ENCODE data around the gene NMT2.

NMT2 gene

DNA sequence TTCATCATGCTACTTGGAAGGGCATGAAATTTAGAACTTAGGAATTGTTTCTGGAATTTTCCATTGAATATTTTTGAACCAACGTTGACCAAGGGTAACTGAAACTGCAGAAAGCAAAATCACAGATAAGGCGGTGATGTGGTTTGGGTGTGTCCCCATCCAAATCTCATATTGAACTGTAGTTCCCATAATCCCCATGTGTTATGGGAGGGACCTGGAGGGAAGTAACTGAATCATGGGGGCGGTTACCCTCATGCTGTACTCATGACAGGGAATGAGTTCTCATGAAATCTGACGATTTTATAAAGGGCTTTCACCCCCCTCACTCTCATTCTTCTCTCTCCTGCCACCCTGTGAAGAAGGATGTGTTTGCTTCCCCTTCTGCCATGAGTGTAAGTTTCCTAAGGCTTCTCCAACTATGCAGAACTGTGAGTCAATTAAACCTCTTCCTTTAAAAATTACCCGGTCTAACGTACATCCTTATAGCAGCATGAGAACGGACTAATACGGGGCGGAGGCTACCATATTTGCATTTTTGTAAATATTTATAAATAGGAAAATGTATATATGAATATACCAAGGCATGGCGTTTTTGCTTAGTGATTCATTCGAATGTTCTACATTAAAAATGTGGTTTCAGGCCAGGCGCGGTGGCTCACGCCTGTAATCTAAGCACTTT, 12.4 kb downstream of the NMT2 start:
- TF ChIP-seq POLR2AphosphoS5 (IDR thresholded peaks at IDR 0.05; ENCODE audit: borderline replicate concordance, low read depth, low read length), result no peak
- no peak for DNase-seq (ENCODE audit: low read depth, low spot score)
- no peaks in the 10 kb centered on the region for H3K9me3 ChIP-seq (ENCODE audit: low read depth, low read length)
- no peak overlapping the region for H3K27ac ChIP-seq
- no peak overlapping the region for H3K4me3 ChIP-seq
- H3K9ac ChIP-seq (ENCODE audit: insufficient read length), result no peak overlapping the region
- H3K36me3 ChIP-seq (ENCODE audit: insufficient read depth, low read length), result no peaks in the 10 kb centered on the region

GRCh38 chr10:15152556-15152955, 15.9 kb downstream of the NMT2 start:
- no peaks in the 10 kb centered on the region for H3K9me3 ChIP-seq (ENCODE audit: low read depth, low read length)
- TF ChIP-seq FOXP2 (optimal IDR thresholded peaks at IDR 0.05; ENCODE audit: control extremely low read depth, extremely low read length, insufficient read depth) (no peak), EZH2 (IDR thresholded peaks at IDR 0.05) (no peak), POLR2AphosphoS5 (IDR thresholded peaks at IDR 0.05; ENCODE audit: borderline replicate concordance, low read depth, low read length) (no peak)

GRCh38 chr10:15150563-15150962, 17.9 kb downstream of the NMT2 start:
- no peak overlapping the region for H3K4me3 ChIP-seq
- no peak overlapping the region for H3K9ac ChIP-seq (ENCODE audit: insufficient read length)
- no peak for TF ChIP-seq FOXP2 (optimal IDR thresholded peaks at IDR 0.05; ENCODE audit: control extremely low read depth, extremely low read length, insufficient read depth)
- TF ChIP-seq POLR2AphosphoS5 (IDR thresholded peaks at IDR 0.05; ENCODE audit: borderline replicate concordance, low read depth, low read length), result no peak
- no peak for TF ChIP-seq EZH2 (IDR thresholded peaks at IDR 0.05)
- H3K27ac ChIP-seq, result no peak overlapping the region
- no peaks in the 10 kb centered on the region for H3K9me3 ChIP-seq (ENCODE audit: low read depth, low read length)
- no peak for DNase-seq (ENCODE audit: low read depth, low spot score)
- no peaks in the 10 kb centered on the region for H3K36me3 ChIP-seq (ENCODE audit: insufficient read depth, low read length)

More at GRCh38 chr10:15152556-15152955, 15.9 kb downstream of the NMT2 start:
- H3K36me3 ChIP-seq (ENCODE audit: insufficient read depth, low read length), result no peaks in the 10 kb centered on the region
- no peak for DNase-seq (ENCODE audit: low read depth, low spot score)
- H3K27ac ChIP-seq, result no peak overlapping the region
- no peak overlapping the region for H3K9ac ChIP-seq (ENCODE audit: insufficient read length)
- no peak overlapping the region for H3K4me3 ChIP-seq

DNA sequence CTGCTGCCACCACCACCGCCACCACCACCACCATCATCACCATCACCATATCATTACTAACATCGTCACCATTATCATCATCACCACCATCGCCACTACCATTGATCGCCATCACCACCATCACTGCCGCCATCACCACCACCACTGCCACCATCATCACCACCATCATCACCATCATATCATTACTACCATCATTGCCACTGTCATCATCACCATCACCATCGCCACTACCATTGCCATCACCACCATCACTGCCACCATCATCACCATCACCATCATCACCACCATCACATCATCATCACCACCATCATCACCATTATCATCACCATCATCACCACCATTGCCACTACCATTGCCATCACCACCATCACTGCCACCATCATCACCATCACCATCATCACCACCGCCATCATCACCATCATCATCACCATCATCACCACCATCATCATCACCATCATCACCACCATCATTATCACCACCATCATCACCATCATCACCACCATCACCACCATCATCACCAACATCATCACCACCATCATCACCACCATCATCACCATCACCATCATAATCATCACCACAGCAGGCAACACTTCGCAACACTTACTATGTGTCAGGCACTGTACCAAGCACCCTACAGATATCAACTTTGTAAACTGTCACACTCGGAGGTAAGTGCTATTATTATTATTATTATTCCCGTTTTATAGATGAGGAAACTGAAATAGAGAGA, 19.3 kb downstream of the NMT2 start:
- DNase-seq (ENCODE audit: low read depth, low spot score), result no peak
- Histone ChIP-seq H3K9me3 (ENCODE audit: low read depth, low read length) (no peaks in the 10 kb centered on the region), H3K36me3 (ENCODE audit: insufficient read depth, low read length) (no peaks in the 10 kb centered on the region), H3K4me3 (no peak overlapping the region), H3K27ac (no peak overlapping the region), H3K9ac (ENCODE audit: insufficient read length) (no peak overlapping the region)
- no peak for TF ChIP-seq EZH2 (IDR thresholded peaks at IDR 0.05)
- TF ChIP-seq FOXP2 (optimal IDR thresholded peaks at IDR 0.05; ENCODE audit: control extremely low read depth, extremely low read length, insufficient read depth), result no peak
- TF ChIP-seq POLR2AphosphoS5 (IDR thresholded peaks at IDR 0.05; ENCODE audit: borderline replicate concordance, low read depth, low read length), result no peak

GRCh38 chr10:15147594-15148392, 20.7 kb downstream of the NMT2 start:
- no peak for DNase-seq (ENCODE audit: low read depth, low spot score)
- Histone ChIP-seq H3K9ac (ENCODE audit: insufficient read length) (no peak overlapping the region), H3K36me3 (ENCODE audit: insufficient read depth, low read length) (no peaks in the 10 kb centered on the region), H3K9me3 (ENCODE audit: low read depth, low read length) (no peaks in the 10 kb centered on the region), H3K4me3 (no peak overlapping the region), H3K27ac (no peak overlapping the region)
- no peak for TF ChIP-seq POLR2AphosphoS5 (IDR thresholded peaks at IDR 0.05; ENCODE audit: borderline replicate concordance, low read depth, low read length)
- TF ChIP-seq EZH2 (IDR thresholded peaks at IDR 0.05), result no peak
- TF ChIP-seq FOXP2 (optimal IDR thresholded peaks at IDR 0.05; ENCODE audit: control extremely low read depth, extremely low read length, insufficient read depth), result no peak

- Histone ChIP-seq H3K9me3 (ENCODE audit: low read depth, low read length) (no peaks in the 10 kb centered on the region), H3K36me3 (ENCODE audit: insufficient read depth, low read length) (no peaks in the 10 kb centered on the region), H3K9ac (ENCODE audit: insufficient read length) (no peak overlapping the region), H3K27ac (no peak overlapping the region), H3K4me3 (no peak overlapping the region)
- no peak for DNase-seq (ENCODE audit: low read depth, low spot score)
- TF ChIP-seq POLR2AphosphoS5 (IDR thresholded peaks at IDR 0.05; ENCODE audit: borderline replicate concordance, low read depth, low read length) (no peak), FOXP2 (optimal IDR thresholded peaks at IDR 0.05; ENCODE audit: control extremely low read depth, extremely low read length, insufficient read depth) (no peak), EZH2 (IDR thresholded peaks at IDR 0.05) (no peak)
These were observed 22.1 kb downstream of the NMT2 start for GRCh38 chr10:15146366-15146765.

GRCh38 chr10:15144788-15145187, 23.7 kb downstream of the NMT2 start:
- DNase-seq (ENCODE audit: low read depth, low spot score), result no peak
- no peak overlapping the region for H3K9ac ChIP-seq (ENCODE audit: insufficient read length)
- TF ChIP-seq EZH2 (IDR thresholded peaks at IDR 0.05) (no peak), POLR2AphosphoS5 (IDR thresholded peaks at IDR 0.05; ENCODE audit: borderline replicate concordance, low read depth, low read length) (no peak)
- H3K27ac ChIP-seq, result no peak overlapping the region
- no peaks in the 10 kb centered on the region for H3K36me3 ChIP-seq (ENCODE audit: insufficient read depth, low read length)
- H3K4me3 ChIP-seq, result no peak overlapping the region
- no peaks in the 10 kb centered on the region for H3K9me3 ChIP-seq (ENCODE audit: low read depth, low read length)

All from SK-N-MC (cell line).